ENCODE measurements around the gene WWOX.

Gene WWOX

DNA sequence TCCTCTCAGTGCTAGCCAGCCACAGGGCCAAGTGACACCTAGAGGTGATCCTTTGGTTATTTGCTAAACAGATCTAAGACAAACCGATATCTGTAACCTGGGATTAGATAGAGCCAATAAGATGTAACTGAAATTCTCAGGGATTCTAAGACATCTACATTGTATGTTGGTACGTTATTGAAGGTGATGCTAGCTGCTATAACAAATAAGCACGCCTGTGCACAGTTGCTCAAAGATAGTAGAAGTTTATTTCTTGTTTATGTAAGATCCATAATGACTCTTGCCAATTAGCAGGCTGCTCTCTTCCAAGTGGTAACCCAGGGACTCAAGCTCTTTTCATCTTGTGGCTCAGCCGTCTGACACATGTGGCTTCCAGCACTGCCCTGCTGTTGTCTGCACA is 370.3 kb downstream of the WWOX start:
- ChIA-PET POLR2A (no interaction called here), CTCF (no interaction called here)
- TF ChIP-seq, protein P1, sequence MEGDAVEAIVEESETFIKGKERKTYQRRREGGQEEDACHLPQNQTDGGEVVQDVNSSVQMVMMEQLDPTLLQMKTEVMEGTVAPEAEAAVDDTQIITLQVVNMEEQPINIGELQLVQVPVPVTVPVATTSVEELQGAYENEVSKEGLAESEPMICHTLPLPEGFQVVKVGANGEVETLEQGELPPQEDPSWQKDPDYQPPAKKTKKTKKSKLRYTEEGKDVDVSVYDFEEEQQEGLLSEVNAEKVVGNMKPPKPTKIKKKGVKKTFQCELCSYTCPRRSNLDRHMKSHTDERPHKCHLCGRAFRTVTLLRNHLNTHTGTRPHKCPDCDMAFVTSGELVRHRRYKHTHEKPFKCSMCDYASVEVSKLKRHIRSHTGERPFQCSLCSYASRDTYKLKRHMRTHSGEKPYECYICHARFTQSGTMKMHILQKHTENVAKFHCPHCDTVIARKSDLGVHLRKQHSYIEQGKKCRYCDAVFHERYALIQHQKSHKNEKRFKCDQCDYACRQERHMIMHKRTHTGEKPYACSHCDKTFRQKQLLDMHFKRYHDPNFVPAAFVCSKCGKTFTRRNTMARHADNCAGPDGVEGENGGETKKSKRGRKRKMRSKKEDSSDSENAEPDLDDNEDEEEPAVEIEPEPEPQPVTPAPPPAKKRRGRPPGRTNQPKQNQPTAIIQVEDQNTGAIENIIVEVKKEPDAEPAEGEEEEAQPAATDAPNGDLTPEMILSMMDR (IDR thresholded peaks at IDR 0.05; ENCODE audit: control extremely low read depth, extremely low read depth, low read depth, missing control alignments), result no peak
- DNase-seq (ENCODE audit: extremely low spot score), result no peak

DNA sequence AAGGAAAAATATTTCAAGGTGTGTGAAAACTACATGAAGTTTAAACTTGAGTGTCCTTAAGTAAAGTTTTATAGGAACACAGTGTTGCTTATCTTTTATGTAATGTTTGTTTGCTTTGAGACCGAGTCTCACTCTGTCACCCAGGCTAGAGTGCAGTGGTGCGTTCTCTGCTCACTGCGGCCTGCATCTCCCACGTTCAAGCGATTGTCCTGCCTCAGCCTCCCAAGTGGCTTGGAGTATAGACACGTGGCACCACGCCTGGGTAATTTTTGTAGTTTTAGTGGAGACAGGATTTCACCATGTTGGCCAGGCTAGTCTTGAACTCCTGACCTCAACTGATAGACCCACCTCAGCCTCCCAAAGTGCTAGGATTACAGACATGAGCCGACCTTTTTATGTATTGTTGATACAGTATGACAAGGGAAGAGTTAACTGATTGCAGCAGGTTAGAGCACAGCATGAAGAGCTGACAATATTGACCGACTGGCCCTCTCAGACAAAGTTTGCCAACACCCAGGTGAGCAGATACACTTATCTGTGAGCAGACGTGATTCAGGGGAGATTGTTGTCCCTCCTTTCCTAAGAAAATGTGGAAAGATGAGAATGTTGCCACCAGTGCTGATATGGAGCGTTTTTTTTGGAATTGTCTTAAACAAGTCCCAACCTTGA is 373.7 kb downstream of the WWOX start:
- no peak for DNase-seq (ENCODE audit: extremely low spot score)
- TF ChIP-seq, protein P1 (IDR thresholded peaks at IDR 0.05; ENCODE audit: control extremely low read depth, extremely low read depth, low read depth, missing control alignments), result no peak
- ChIA-PET POLR2A (no interaction called here), CTCF (no interaction called here)

DNA sequence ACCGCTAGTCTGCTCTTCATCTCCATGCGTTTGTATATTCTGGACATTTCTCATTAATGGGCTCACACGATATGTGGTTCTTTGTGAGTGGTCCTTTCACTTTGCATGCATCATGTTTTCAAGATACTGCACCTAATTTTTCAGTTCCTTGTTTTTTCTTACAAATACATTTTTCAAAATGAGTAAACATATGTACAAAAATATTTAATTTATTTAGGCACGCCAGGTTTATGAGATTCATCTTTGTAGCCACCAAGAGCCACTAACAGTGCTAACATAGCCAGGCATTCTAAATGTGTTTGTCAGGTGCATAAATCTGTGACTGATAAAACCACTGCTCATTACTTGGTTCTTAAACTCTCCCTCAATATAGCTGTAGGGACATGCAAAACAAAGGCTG is 375.3 kb downstream of the WWOX start:
- POLR2A ChIA-PET, result no interaction called here
- TF ChIP-seq, protein P1 (IDR thresholded peaks at IDR 0.05; ENCODE audit: control extremely low read depth, extremely low read depth, low read depth, missing control alignments), result no peak
- DNase-seq (ENCODE audit: extremely low spot score), result no peak
- CTCF ChIA-PET, result no interaction called here

DNA sequence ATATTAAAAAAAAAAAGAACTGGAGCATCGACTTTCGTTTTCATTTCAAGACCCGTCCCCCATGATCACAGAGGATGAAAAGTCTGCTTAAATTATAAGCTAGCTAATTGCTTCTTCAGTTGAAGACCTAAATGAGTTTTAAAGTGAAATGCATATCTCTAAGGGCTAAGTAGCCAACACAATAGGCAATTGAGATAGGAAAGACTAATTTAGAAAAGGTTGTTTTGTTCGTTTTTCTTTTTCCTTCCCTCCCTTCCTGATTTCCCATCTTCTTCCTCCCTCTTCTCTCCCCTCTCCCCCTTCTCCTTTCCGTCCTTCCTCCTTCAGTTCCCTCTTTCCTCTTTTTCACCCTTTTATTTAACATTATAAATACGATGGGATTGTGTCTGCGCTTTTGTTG is 377.2 kb downstream of the WWOX start:
- POLR2A ChIA-PET, result no interaction called here
- TF ChIP-seq, protein P1 (IDR thresholded peaks at IDR 0.05; ENCODE audit: control extremely low read depth, extremely low read depth, low read depth, missing control alignments), result no peak
- CTCF ChIA-PET, result no interaction called here

DNA sequence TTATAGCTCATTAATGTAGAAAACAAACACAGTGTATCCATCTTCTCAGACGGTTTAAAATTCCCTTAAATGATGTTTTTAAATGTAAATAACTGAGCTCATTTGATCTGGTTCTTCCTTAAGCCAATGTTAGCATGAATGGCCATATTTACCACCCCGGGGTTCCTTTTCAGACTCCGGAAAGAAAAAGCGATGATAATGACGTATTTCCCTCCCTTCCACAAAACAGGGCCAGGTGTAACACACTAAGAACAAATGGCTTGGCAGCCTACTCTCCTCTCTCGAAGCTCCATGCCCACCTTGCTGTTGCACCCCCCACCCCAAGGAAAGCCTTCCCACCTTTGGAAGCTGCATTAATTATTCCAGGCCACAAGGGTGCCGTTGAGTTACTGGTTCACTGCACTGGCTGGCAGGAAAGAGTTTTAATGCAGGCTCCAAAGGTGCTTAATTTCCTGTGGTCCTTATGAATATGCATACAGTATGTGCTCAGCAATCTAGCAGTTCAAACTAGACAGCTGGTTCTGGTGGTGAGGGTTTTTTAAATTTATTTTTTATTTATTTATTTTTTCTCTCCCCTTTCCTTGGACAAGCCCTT is 378.9 kb downstream of the WWOX start:
- no peak for DNase-seq (ENCODE audit: extremely low spot score)
- ChIA-PET CTCF (interaction anchor here (0.7 to 2.0 kb wide), 9 partner anchors 9 to 52 kb away, joined by 3 to 6 read pairs (median 3); no protein-coding TSS in a partner anchor), POLR2A (no interaction called here)
- TF ChIP-seq, protein P1 (IDR thresholded peaks at IDR 0.05; ENCODE audit: control extremely low read depth, extremely low read depth, low read depth, missing control alignments), result peak; percentile 8

More for the DNA sequence above, 377.2 kb downstream of the WWOX start:
- no peak for DNase-seq (ENCODE audit: extremely low spot score)

DNA sequence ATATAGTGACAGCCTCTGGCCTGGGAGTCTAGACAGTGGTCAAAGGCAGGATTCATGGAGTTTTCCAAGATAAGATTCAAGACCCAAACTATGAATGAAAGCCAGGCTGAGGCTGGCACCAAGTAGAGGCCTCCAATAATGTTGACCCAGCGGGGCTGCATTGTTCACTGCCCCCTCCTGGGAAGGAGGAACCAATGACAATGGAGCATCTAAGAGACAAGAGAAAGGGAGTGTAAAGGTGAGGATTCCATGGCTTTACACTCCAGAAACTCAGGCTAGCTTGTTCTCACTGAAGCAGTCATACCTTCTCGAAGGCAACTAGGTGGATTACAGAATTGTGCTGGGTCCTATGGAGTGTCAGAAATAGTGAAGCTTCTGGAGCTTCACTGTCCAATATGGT is 380.3 kb downstream of the WWOX start:
- DNase-seq (ENCODE audit: extremely low spot score), result no peak
- CTCF ChIA-PET, result interaction anchor here (0.9 to 1.8 kb wide), 3 partner anchors 9 to 54 kb away, joined by 3 to 4 read pairs (median 3); no protein-coding TSS in a partner anchor
- POLR2A ChIA-PET, result no interaction called here
- TF ChIP-seq, protein P1 (IDR thresholded peaks at IDR 0.05; ENCODE audit: control extremely low read depth, extremely low read depth, low read depth, missing control alignments), result no peak
